Renal pelvis (tissue), 4 donors: ENCODE results near the gene CTSZ. TPM values are rescaled to one million over a fixed set of nuclear protein-coding genes. Genes with fewer than 3 reads are reported as not detected.

Experiments
- DNase-seq: peaks from one replicate; pipeline ENCODE4 v3.0.0-alpha.2; 2013
- polyA plus RNA-seq, 3 donors: library from polyadenylated mRNA; unstranded; fragments of 120-200 nt; gene quantifications; one replicate each; pipeline ENCODE4 v1.2.1, GENCODE V29; 2013; ENCODE audit not compliant: insufficient read length in 3 of 3

The CTSZ gene
- polyA plus RNA-seq, 3 donors, result 74.9 to 80.5 (median 79.5) TPM

DNA sequence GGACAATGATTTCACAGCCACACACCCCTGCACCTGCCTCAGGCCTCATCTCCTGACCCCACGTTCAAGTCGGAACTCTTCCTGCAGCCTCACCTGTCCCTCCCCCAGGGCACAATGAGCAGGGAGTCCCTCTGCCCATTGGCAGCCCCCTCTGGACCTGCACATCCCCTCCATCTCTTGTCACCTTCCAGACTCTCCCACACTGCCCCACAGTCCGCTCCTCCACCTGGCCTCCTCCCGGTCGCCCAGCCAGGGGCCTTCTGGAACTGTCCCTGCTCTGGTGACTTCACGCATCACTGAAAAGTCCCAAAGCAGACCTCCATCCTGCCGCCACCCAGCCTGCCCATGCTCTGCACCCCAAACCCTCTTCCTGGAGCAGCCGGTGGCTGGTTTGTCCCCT is 4.7 kb downstream of the CTSZ start:
- no peak for DNase-seq

DNA sequence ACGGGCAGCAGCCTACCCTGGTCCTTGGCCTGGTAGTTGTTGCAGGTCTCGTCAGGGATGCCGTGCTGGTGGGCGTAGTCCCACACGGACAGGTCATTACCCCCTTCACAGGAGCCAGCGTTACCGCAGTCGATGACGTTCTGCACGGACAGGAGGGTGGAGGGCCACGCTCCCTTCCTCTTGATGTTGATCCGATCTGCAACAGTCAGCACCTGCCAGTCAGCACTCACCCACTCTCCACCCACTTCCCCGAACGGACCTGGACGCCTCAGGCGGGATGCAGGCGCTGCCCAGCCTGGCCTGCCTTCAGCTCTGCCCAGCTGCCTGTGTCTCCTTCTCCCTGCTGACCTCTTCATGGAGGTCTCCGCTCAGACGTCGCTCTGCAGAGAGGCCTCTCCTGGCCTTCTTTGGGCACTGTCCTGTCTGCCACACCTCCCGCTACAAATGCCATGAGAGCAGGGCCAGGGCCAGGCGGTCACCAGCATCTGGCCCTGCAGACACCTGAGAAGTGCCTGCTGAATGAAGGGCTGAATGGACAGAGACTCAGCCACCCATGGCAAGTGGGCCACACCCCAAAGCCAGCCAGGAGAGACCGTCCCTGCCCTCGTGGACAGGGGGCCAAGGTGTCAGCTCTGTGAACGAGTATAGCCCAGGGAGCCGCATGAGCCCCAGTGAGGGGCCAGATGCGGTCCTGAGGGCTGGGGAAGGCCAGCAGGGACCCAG is 5.4 kb downstream of the CTSZ start:
- DNase-seq, result no peak

DNA sequence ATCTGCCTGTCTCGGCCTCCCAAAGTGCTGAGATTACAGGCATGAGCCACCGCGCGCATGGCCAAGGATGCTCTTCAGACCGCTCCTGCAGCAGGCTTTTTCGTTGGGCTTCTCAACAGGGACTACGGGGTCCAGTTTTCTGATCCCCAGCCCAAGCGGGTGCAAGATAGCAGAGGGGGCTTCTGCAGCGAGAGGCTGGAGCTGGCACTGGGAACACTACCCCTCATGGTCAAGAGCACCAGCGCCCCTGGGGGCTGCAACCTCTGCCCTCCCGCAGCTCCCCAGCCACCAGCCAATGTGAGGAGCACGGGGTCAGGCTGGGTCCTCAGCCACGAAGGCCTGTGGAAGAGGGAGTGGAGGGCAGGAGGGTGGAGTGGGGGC is 6.0 kb downstream of the CTSZ start:
- no peak for DNase-seq

DNA sequence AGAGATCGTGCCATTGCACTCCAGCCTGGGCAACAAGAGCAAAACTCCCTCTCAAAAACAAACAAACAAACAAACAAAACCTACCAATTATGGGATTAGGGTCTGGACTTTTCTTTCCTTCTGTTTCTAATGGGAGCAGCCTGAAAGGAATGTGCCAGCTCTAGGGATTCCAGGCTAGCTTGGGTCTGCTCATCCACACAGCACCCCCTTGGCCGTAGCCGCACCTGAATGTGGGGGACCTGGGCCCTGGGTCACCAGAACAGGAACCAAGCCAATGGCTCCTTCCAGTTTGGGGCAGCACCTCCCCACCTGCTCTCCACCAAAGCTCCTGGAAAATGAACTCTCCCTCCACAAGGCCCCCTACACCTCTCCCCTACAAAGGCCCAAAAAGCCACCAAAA is 6.7 kb downstream of the CTSZ start:
- DNase-seq, result no peak

DNA sequence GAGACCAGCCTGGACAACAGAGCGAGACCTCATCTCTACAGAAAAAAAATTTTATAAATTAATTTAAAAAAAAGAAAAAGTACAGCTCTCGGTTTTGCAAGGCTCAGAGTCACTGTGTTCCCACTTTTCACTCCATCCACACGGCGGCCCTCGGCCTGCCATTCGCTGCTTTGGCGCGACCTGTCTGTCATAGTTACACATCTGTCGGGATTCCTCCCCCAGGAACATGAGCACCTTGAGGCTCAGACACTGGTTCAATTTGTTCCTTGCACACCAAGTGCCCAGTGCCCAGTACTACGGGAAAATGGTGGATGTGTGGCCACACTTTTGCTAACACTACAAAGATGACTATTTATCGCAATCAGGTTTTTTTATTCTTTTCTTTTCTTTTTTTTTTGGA is 8.4 kb downstream of the CTSZ start:
- no peak for DNase-seq

DNA sequence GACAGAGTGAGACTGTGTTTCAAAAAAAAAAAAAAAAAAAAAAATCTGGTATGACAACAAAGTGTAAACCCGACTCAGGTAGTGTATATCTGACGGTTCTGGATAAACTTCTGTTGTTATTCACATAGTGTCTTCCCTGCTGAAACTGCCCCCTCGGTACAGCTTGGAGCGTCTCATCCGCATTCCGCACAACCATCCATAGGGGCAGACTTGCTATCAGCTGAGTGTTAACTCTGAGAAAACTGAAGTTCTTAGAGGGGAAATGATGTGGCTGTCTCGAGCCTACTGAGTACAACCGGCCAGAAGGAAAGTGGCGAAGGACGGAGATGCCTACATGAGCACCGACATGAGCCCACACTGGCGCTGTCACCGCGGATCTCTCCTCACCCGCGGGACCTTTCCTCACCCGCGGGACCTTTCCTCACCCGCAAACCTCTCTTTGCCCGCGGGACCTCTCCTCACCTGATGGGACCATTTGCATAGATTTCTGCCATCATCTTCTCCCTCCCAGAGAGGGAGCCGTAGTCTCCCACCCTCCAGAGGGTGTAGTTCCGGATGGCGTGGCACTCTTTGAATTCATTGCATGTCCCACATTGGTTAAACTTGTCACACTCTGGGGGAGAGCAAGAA is 9.8 kb downstream of the CTSZ start:
- DNase-seq, result no peak

DNA sequence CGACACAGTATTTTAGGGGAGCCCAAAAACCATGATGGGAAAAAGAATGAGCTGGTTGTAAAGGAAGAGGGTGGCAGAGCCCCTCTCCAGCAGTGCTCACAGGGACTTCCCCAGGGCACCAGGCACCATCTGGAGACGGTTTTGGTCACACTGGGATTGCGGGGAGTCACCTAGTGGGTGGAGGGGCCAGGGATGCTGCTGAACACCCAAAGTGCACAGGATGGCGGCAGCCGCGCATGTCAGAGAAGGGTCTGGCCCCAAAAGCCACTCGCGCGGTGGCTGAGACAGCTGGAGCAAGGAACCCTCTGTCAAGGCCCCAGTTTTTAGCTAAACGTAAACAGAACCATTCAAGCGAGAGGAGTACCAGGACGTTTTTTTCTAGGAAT is 10.8 kb downstream of the CTSZ start:
- DNase-seq, result no peak

DNA sequence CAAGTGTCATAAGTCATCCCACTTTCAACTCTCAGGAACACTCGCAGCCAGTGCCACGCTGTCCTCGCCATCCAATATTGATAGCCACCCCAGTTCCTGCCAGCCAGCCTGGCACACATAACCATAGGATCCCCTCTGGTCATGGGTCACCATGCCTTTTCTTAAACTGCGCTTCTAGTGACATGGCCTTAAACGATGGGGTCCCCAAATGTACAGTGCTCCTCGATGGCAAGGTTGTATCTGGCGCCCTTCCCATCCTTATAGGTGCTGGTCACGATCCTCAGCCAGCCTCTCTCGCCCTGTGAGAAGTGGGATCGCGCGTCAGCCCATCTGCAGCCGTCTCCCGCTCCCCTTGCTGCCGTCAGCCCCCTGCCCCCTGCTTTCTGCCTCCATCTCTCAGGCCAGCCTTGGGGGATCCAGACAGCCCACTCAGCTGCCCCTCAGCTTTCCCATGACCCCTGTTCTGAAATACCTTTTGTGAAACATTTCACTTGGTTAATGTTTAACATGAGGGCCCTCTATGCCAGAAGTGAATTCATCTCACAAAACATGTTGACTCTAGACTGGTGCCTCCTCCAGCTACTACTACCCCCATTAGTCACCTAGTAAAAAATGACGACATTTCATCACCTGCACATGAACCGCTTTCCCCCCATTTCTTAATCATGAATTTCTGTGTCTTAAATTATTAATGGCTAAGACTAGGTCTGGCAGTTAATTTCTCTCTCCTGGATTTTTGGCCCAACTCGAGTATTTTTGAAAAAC is 11.4 kb downstream of the CTSZ start:
- DNase-seq, result peak; percentile 49

DNA sequence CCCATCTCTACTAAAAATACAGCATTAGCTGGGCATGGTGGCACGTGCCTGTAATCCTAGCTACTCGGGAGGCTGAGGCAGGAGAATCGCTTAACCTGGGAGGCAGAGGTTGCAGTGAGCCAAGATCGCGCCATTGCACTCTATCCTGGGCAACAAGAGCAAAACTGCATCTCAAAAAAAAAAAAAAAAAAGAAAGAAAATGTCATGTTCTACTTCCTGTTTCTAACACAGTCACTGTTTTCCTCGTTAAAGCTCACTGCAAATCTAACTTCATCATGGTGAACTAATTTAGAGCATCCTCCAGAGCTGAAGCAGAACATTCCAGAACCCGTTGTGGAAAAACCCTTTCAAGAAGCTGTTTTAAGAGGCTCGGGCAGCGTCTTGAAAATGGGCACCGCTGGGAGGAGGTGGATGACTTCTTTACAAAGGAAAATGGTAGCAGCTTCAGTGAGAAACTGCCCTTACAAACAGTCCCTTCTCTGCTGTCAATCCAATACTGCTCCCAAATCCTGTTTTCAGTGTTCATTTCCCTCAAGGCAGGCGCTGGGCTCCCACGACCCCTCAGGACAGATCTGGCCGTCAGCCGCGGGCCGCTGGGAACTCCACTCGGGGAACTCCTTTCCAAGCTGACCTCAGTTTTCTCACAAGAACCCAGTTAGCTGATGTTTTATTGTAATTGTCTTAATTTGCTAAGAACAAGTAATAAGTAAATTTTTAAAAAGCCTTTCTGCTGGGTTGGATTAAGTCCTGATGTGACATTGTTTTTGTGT is 12.5 kb downstream of the CTSZ start:
- DNase-seq, result no peak

DNA sequence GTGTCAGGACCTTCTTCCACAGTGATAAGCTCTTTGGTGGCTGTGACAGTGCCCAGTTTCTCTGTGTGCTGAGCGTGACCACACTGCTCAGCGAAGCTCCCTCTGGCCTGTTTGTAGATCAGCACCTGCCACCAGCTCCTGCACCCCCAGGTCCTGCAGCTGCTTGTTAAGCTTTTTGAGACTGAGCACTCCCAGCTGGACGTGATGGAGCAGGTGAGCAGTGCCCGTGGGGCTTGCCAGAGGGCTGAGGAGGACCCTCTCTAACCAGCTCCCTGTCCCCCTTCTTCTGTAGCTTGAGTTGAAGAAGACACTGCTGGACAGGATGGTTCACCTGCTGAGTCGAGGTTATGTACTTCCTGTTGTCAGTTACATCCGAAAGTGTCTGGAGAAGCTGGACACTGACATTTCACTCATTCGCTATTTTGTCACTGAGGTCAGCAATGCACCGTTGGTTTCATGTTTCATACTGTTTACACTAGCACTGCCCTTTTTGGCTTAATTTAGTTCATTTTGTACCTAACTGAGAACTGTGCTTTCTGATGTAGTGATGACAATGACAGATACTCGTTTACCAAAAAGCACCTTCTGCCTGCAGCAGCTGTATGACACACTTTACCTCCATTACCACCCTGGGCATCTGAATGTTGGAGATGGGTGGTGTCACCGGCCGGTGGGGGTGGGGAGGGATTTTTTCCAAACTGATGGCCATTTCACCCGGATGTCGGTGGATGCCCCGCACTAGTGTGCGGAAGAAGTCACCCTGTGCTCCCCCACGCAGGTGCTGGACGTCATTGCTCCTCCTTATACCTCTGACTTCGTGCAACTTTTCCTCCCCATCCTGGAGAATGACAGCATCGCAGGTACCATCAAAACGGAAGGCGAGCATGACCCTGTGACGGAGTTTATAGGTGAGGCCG is 13.5 kb downstream of the CTSZ start:
- no peak for DNase-seq

DNA sequence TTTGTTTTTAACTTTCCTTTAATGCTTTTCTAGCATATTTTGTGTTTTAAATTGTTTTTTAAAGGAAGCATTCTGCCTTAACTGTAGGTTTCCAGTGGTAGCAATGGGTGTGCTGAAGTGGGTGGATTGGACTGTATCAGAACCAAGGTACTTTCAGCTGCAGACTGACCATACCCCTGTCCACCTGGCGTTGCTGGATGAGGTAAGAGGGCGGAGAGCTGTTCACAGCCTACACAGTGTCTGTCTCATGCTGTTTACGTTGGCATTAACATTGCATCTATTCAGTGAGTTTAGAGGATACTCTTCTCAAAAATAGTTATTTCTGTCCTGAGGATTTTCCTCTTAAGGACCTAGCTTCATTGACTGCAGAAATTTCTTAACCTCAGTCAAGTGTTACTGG is 14.1 kb downstream of the CTSZ start:
- DNase-seq, result no peak

DNA sequence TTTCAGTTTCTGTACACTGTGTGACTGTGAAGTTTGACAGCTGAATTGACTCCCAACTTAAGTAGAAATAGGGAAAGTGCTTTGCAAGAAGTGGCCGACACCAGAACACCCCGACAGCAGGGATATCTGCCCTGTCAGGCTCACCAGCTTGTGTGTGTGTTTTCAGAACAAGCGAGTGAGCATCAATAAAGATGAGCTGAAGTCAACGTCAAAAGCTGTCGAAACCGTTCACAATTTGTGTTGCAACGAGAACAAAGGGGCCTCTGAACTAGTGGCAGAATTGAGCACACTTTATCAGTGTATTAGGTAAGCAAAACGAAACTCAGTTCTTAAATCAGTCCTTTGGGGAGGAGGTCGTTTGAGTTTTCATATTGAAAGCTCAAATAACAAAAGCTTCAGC is 15.3 kb downstream of the CTSZ start:
- DNase-seq, result no peak

DNA sequence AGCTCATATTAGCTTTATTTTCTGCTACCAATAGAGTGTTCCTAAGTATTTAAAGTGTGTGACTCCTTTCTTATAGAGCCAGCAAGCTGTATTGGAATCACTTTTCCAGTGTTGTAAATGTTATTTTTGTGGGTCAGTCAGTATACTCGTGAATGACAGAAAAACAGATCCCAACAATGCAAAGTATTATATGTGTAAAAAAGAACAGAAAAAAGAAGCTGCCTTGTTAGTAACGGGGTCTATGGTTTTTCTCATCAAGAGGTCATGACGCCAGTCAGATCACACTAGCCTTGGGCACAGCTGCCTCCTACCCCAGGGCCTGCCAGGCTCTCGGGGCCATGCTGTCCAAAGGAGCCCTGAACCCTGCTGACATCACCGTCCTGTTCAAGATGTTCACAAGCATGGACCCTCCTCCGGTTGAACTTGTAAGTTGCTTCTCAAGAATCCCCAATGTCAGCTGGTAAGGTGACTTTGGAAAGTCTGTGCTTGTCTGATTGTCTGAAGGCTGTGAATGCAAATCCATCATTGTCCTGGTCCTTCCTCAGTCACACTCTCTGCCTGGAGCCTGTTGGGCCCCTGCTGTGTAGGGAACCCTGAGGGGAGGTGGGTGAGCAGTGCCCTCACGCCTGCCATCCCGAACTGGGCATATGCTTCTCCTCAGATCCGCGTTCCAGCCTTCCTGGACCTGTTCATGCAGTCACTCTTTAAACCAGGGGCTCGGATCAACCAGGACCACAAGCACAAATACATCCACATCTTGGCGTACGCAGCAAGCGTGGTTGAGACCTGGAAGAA is 16.2 kb downstream of the CTSZ start:
- no peak for DNase-seq

DNA sequence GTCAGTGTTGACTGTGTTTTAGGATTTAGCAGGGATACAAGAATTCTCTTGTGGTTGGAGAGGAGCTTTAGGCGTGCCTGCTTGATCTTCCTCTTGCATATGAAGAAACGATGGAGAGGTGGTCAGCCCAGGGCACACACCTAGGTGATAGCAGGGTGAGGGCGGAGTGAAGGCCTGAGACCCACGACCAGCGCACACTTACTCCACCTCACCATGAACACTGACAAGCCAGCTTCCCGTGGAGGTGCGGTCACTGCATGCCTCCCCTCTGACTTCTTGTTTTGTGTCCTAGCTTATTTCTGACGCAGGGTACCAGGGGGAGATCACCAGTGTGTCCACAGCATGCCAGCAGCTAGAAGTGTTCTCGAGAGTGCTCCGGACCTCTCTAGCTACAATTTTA is 17.9 kb downstream of the CTSZ start:
- no peak for DNase-seq

DNA sequence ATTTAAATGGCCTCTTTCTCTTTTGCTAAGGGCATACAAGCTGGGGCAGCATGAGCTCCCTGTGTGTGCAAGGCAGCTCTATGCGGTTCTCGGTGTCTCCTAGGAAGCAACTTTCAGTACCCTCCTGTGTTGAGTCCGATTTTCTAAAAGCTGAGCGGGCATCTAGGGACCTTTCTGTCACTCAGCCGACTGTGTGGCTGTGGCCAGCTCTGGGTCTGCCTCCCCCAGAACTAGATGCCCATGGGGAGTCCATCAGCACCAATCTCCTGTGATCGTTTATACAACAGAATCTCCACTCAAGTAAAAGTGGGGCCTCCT is 18.5 kb downstream of the CTSZ start:
- no peak for DNase-seq

DNA sequence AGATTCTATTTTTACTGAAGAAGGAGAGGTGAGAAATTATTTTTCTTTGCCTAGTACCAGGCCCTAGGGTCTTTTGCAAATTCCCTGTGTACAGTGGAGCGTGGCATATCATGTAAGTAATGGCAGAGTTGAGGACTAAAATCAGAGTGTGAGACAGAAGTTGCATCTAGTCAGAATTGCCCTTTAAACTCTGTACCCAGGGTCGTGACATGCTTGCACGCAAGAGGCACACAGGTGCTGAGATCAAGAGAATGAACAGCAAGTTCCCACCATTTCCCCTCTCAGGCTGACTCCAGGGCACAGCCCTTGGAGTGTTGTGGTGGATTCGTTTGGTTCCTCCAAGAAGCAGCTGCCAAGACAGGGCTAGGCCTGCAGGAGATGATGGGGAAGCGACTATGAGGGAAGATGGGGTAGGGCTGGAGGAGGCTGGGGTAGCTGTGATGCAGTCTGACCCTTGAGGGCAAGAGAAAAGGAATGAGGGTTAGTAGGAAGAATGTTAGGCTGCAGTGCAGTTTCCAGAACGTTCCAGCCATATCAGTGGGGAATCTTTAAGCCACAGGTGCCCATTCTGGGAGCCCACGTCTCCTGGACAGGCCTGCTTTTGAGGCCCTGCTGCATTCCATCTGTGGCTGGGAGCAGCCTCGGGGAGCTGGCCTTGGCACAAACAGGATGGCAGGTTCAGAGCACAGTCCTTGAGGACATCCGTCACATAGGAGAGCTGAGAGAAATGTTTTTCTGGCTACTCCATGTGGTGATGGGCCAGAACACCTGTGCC is 19.1 kb downstream of the CTSZ start:
- DNase-seq, result no peak

DNA sequence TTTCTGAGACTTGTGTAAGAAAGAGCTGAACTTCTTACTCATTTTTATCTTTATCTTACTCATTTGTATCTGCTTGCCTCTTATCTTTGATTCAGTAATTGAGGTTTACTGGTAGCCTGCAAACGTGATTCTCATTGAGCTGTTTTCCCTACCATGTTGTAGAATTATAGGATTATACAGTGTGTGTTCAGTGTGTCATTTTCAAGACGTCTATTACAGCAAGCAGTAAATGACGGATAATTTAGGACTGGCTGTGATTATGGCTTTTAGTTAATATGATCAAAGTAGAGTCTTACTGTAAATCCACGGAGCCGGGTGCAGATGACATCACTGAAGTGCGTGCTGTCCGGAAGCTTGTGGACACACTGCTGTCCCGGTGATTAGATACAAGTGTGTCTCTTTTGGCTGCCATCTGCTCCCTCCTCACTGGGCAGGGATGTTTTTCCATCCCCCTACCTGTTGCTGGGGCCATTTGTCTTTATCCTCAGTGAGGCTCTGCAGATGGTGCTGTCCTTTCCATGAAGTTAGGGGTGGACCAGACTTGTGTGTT is 20.0 kb downstream of the CTSZ start:
- DNase-seq, result no peak

DNA sequence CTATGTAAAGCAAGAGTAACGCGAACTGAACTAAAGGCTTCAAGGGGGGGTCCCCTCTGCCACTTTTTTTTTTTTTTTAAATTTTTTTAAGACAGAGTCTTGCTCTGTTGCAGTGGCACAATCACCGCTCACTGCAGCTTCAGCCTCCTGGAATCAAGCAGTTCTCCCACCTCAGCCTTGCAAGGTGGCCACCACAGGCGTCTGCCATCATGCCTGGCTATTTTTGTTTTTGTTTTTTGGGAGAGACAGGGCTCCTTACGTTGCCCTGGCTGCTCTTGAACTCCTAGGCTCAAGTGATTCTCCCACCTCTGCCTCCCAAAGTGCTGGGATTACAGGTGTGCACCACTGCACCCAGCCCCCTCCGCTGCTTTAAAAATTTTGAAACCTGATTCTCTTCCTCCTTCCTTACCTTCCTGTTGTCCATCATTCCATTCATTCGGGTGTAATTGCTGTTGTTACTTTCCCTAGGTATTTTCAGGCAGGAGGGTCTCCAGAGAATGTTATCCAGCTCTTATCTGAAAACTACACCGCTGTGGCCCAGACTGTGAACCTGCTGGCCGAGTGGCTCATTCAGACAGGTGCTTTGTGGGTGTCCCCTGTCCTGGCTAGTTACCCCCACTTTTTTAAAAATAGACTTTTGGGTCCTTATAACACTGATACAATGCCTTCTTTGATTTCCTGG is 20.6 kb downstream of the CTSZ start:
- DNase-seq, result no peak

DNA sequence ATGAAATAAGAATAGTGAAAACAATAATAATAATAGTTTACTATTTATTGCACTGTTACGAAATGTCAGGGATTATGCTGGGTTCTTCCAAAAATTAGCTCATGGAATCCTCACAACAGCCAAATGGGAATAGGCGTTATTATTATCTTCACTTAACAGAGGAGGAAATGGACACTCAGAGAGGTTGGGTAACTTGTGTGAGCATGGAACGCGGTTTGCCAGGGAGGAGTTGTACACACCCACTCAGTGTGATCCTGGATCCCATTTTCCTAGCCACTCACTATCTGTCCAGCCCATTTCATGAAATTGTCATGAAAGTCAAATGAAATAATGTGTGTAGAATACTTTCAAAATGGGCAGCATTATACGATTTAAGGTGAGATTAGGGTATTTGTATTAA is 21.4 kb downstream of the CTSZ start:
- DNase-seq, result no peak
